GM10248 (cell line): ENCODE results near the gene GUCY1A1.

Experiments
- CTCF ChIA-PET: fragments of 300-600 bp; sonication (Branson Sonifier 250); formaldehyde crosslinking; extraction: SDS; loops from one replicate; lab custom pipeline; 2021; ENCODE audit warnings: antibody characterized with exemption; lab: Yijun Ruan, JAX
- POLR2A ChIA-PET: fragments of 350-650 bp; sonication (Branson Sonifier 250); formaldehyde crosslinking; extraction: SDS; loops from one replicate; lab custom pipeline; 2020; ENCODE audit warnings: antibody characterized with exemption; lab: Yijun Ruan, JAX
- DNase-seq: peaks from one replicate; pipeline ENCODE4 v3.0.0; 2012; ENCODE audit errors: extremely low spot score
- CTCF ChIP-seq: IDR thresholded peaks from 2 replicates; pipeline ENCODE4 v1.5.1; 2012; ENCODE audit warnings: mild to moderate bottlenecking, low read depth; ENCODE audit errors: extremely low read depth, missing control alignments, control extremely low read depth

GUCY1A1 gene

GRCh38 chr4:155667568-155668511, 1.2 kb downstream of the GUCY1A1 start:
- TF ChIP-seq CTCF: no peak
- POLR2A ChIA-PET: no interaction called here
- CTCF ChIA-PET: no interaction called here
- DNase-seq: peak; percentile 67

GRCh38 chr4:155668707-155669220, 2.1 kb downstream of the GUCY1A1 start:
- ChIA-PET CTCF (no interaction called here), POLR2A (no interaction called here)
- DNase-seq: no peak
- no peak for TF ChIP-seq CTCF

GRCh38 chr4:155672342-155672741, 5.7 kb downstream of the GUCY1A1 start:
- DNase-seq: no peak
- no peak for TF ChIP-seq CTCF
- ChIA-PET CTCF (no interaction called here), POLR2A (no interaction called here)

- ChIA-PET CTCF (interaction anchor here (0.9 to 3.5 kb wide), 2 partner anchors 12 to 27 kb away, joined by 3 to 13 read pairs; no protein-coding TSS in a partner anchor), POLR2A (no interaction called here)
- DNase-seq: no peak
- TF ChIP-seq CTCF: no peak
Observed at GRCh38 chr4:155673453-155673979, 6.9 kb downstream of the GUCY1A1 start.

GRCh38 chr4:155674669-155675071, 8.0 kb downstream of the GUCY1A1 start:
- CTCF ChIA-PET: interaction anchor here (0.9 to 3.5 kb wide), 2 partner anchors 10 to 28 kb away, joined by 3 to 13 read pairs; no protein-coding TSS in a partner anchor
- POLR2A ChIA-PET: no interaction called here
- DNase-seq: no peak
- TF ChIP-seq CTCF: no peak

GRCh38 chr4:155675709-155676429, 9.2 kb downstream of the GUCY1A1 start:
- CTCF ChIA-PET: interaction anchor here (1.1 to 3.5 kb wide), 4 partner anchors 9 to 233 kb away, joined by 3 to 13 read pairs (median 4); no protein-coding TSS in a partner anchor
- POLR2A ChIA-PET: no interaction called here
- peak; percentile 26 for DNase-seq
- no peak for TF ChIP-seq CTCF
